HUES48 (cell line): ENCODE data around the gene NOX4.

Experiments used
- H3K27ac ChIP-seq: one replicate; pipeline ENCODE4 v1.7.0; 2013; ENCODE audit warnings: low read depth, low read length, inconsistent platforms
- H3K27me3 ChIP-seq: 2 replicates; pipeline ENCODE4 v1.6.1; 2013; ENCODE audit warnings: mild to moderate bottlenecking, low read length; ENCODE audit not compliant: control insufficient read depth, insufficient read depth
- H3K36me3 ChIP-seq: 2 replicates; pipeline ENCODE4 v1.6.1; 2013; ENCODE audit warnings: low read length; ENCODE audit not compliant: control insufficient read depth, insufficient read depth
- H3K4me1 ChIP-seq: 2 replicates; pipeline ENCODE4 v1.6.1; 2013; ENCODE audit warnings: mild to moderate bottlenecking, low read length; ENCODE audit not compliant: control insufficient read depth, insufficient read depth
- H3K4me3 ChIP-seq: 2 replicates; pipeline ENCODE4 v1.5.1; 2013; ENCODE audit warnings: mild to moderate bottlenecking, low read depth, low read length
- H3K9ac ChIP-seq: 2 replicates; pipeline ENCODE4 v1.6.1; 2013; ENCODE audit warnings: mild to moderate bottlenecking, low read depth, low read length, moderate library complexity
- H3K9me3 ChIP-seq: 2 replicates; pipeline ENCODE4 v1.6.1; 2013; ENCODE audit warnings: low read length; ENCODE audit not compliant: control insufficient read depth, insufficient read depth

Gene NOX4

DNA sequence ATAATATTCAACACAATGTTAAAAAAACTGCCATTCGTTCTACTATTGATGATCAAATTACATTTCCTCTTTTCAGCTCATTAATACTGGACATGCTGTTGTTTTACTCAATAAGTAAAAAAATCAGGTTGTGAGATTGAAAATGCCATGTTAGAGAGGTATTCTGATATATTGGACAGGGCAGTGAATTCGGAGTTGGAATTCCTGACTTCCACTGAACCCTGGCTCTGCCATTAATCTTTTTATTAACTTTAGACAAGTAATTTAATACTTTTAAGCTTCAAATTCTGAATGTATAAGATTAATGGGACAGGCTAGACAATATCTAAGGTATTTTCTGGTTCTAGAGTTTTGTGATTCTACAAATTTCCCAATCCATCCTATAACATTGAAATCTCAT is 12.2 kb upstream of the NOX4 start:
- H3K27me3 ChIP-seq = no peaks in the 10 kb centered on the region
- peaks cover 27% of the 10 kb centered on the region for H3K4me1 ChIP-seq
- no peaks in the 10 kb centered on the region for H3K36me3 ChIP-seq
- H3K9ac ChIP-seq = no peak overlapping the region
- H3K9me3 ChIP-seq = no peaks in the 10 kb centered on the region
- H3K4me3 ChIP-seq = no peak overlapping the region
- H3K27ac ChIP-seq = no peak overlapping the region

- no peaks in the 10 kb centered on the region for H3K36me3 ChIP-seq
- H3K9ac ChIP-seq = no peak overlapping the region
- H3K27ac ChIP-seq = peak overlapping the region; percentile 50
- no peaks in the 10 kb centered on the region for H3K9me3 ChIP-seq
- H3K4me3 ChIP-seq = no peak overlapping the region
- H3K27me3 ChIP-seq = no peaks in the 10 kb centered on the region
- peaks cover 27% of the 10 kb centered on the region for H3K4me1 ChIP-seq
These were observed 11.1 kb upstream of the NOX4 start for GRCh38 chr11:89502301-89502700.

- Histone ChIP-seq H3K27ac (no peak overlapping the region), H3K4me3 (no peak overlapping the region), H3K4me1 (peaks cover 30% of the 10 kb centered on the region), H3K9ac (no peak overlapping the region), H3K9me3 (no peaks in the 10 kb centered on the region), H3K27me3 (no peaks in the 10 kb centered on the region), H3K36me3 (no peaks in the 10 kb centered on the region)
These were observed 9.2 kb upstream of the NOX4 start for GRCh38 chr11:89500336-89500735.

GRCh38 chr11:89498845-89499448 is 7.8 kb upstream of the NOX4 start:
- Histone ChIP-seq H3K27me3 (no peaks in the 10 kb centered on the region), H3K4me3 (no peak overlapping the region), H3K9ac (no peak overlapping the region), H3K4me1 (peaks cover 30% of the 10 kb centered on the region), H3K36me3 (no peaks in the 10 kb centered on the region), H3K9me3 (no peaks in the 10 kb centered on the region), H3K27ac (no peak overlapping the region)

GRCh38 chr11:89495951-89496350 is 4.8 kb upstream of the NOX4 start:
- H3K4me3 ChIP-seq = no peak overlapping the region
- peaks cover 27% of the 10 kb centered on the region for H3K4me1 ChIP-seq
- H3K27me3 ChIP-seq = no peaks in the 10 kb centered on the region
- no peaks in the 10 kb centered on the region for H3K9me3 ChIP-seq
- peak overlapping the region; percentile 73 for H3K27ac ChIP-seq
- no peaks in the 10 kb centered on the region for H3K36me3 ChIP-seq
- no peak overlapping the region for H3K9ac ChIP-seq

DNA sequence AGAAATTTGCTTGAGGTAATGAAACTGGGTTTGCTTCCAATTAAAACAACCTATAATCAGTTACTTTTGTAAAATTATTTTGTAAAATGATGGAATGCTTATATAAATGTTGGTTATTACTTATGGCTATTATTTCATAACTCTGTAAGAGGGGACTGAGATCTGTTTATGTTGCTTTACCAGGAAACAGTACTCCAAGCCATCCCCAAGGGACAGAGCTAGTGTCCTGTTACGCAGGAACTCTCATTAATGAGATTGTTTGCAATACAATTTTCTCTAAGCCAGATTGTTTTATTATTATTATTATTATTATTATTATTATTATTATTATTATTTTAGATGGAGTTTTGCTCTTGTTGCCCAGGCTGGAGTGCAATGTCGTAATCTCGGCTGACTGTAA is 2.3 kb upstream of the NOX4 start:
- no peak overlapping the region for H3K27ac ChIP-seq
- H3K4me3 ChIP-seq = no peak overlapping the region
- no peaks in the 10 kb centered on the region for H3K27me3 ChIP-seq
- H3K9ac ChIP-seq = no peak overlapping the region
- H3K36me3 ChIP-seq = no peaks in the 10 kb centered on the region
- H3K4me1 ChIP-seq = peaks cover 23% of the 10 kb centered on the region
- H3K9me3 ChIP-seq = no peaks in the 10 kb centered on the region

DNA sequence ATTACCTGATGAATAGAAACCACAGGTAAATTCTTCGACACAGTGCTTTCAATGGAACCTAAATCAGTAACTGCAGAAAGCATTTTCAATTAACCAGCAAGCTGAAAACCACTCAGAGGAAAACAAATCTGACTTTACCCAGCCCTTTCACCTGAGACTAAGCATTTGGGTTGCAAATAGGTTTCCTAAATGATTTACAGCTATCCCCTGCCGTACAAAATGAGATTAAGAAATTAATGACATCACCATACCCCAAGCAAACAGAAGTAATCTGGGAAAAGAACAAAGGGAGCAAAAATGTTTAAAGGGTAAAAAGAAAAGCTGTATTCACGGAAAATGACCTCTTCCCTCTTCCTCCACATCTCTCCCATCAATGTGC is 584 bp downstream of the NOX4 start:
- Histone ChIP-seq H3K9ac (peak overlapping the region; percentile 74; the same call in 1 of the 2 replicates), H3K36me3 (no peaks in the 10 kb centered on the region), H3K9me3 (no peaks in the 10 kb centered on the region), H3K4me3 (peak overlapping the region; percentile 74), H3K27ac (no peak overlapping the region), H3K27me3 (no peaks in the 10 kb centered on the region), H3K4me1 (peaks cover 20% of the 10 kb centered on the region)

- Histone ChIP-seq H3K4me1 (peaks cover 20% of the 10 kb centered on the region), H3K36me3 (no peaks in the 10 kb centered on the region), H3K27me3 (no peaks in the 10 kb centered on the region), H3K9me3 (no peaks in the 10 kb centered on the region), H3K4me3 (peak overlapping the region; percentile 74; the same call in 1 of the 2 replicates), H3K9ac (no peak overlapping the region), H3K27ac (no peak overlapping the region)
These were observed 1.2 kb downstream of the NOX4 start for GRCh38 chr11:89489930-89490329.

GRCh38 chr11:89487016-89487415 is 4.2 kb downstream of the NOX4 start:
- no peak overlapping the region for H3K9ac ChIP-seq
- H3K36me3 ChIP-seq = no peaks in the 10 kb centered on the region

GRCh38 chr11:89484896-89485295 is 6.3 kb downstream of the NOX4 start:
- H3K9ac ChIP-seq = no peak overlapping the region
- H3K27ac ChIP-seq = no peak overlapping the region
- H3K36me3 ChIP-seq = no peaks in the 10 kb centered on the region
- no peaks in the 10 kb centered on the region for H3K4me1 ChIP-seq
- no peaks in the 10 kb centered on the region for H3K27me3 ChIP-seq
- H3K9me3 ChIP-seq = no peaks in the 10 kb centered on the region
- no peak overlapping the region for H3K4me3 ChIP-seq

More at GRCh38 chr11:89487016-89487415, 4.2 kb downstream of the NOX4 start:
- no peaks in the 10 kb centered on the region for H3K27me3 ChIP-seq
- no peak overlapping the region for H3K4me3 ChIP-seq
- H3K4me1 ChIP-seq = peaks cover 13% of the 10 kb centered on the region
- H3K27ac ChIP-seq = no peak overlapping the region
- no peaks in the 10 kb centered on the region for H3K9me3 ChIP-seq

DNA sequence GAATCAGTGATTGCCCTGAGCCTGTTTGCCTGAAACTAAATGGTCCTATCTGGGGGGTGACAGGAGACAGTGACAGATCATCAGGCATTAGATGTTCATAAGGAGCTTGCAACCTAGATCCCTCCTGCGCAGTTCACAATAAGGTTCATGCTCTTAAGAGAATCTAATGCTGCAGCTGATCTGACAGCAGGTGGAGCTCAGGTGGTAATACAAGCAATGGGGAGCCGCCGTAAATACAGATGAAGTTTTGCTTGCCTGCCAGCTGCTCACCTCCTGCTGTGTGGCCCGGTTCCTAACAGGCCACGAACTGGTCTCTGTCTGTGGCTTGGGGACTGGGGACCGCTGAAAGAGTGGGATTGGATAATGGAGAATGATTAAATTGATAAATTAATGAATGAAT is 14.0 kb downstream of the NOX4 start:
- Histone ChIP-seq H3K27ac (no peak overlapping the region), H3K9ac (no peak overlapping the region), H3K4me3 (no peak overlapping the region), H3K4me1 (peaks cover 9% of the 10 kb centered on the region; the same call in 1 of the 2 replicates), H3K36me3 (no peaks in the 10 kb centered on the region), H3K9me3 (no peaks in the 10 kb centered on the region), H3K27me3 (no peaks in the 10 kb centered on the region)
